GM18498 (cell line): ENCODE data around the gene ARHGAP21.

Source experiments
- ATAC-seq: cut with Tn5 transposase; IDR thresholded peaks from one replicate; pipeline ENCODE4 v1.9.1; 2021; ENCODE audit warnings: mild to moderate bottlenecking, moderate library complexity; ENCODE audit not compliant: unreplicated experiment

Gene ARHGAP21

DNA sequence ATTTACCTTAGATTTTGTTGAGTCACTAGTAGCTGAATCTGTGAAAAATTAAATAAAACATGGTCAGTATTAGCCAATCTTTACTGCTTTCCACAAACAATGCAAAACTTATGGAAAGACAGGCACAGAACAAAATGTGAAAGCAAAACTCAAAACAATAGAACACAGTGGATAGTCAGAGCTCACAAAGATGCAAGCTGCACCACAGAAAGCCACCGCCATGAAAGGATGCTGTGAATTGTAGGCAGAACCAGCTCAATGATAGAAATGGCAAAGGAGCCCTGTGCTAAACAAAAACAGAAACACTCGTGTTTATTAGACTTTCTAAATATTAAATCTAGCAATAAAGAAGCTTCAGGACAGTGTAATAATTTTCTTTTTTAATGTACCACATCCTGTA is 134.4 kb downstream of the ARHGAP21 start:
- ATAC-seq = no peak

DNA sequence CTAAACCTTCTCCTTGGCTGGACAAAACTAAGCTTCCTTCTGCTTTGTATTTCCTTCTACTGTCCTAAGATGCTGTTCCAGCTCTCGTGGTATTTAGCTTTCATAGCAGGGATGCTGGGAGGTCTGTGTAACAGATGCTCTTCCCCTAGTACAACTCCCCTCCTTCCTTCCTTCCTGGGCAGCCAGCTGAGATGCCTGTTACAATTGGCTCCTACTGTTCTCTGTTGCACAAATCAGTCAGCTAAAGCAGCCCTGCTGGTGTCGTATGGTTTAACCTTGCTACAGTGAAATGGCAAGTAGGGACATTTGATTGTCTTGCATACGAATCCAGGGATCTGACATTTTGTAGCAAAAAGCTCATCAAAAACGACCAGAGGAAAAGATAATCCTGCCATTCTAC is 143.8 kb downstream of the ARHGAP21 start:
- ATAC-seq = no peak

DNA sequence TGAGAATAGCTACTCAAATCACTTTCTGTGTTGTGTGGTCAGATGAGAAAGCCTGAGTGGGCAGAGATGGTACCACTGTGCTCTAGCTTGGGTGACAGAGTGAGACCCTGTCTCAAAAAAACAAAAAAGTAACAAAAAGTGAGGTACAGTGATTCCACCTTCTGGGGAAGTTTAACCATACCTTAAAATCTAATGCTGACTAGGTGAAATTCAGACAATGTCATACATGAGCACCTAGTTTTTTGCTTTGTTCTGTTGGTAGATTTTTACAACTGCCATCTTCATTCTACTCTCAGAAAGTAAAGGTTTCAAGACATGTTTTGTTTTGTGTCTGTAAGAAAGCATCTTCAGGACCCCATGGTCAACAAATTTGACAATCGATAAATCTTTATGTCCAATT is 144.2 kb downstream of the ARHGAP21 start:
- no peak for ATAC-seq

DNA sequence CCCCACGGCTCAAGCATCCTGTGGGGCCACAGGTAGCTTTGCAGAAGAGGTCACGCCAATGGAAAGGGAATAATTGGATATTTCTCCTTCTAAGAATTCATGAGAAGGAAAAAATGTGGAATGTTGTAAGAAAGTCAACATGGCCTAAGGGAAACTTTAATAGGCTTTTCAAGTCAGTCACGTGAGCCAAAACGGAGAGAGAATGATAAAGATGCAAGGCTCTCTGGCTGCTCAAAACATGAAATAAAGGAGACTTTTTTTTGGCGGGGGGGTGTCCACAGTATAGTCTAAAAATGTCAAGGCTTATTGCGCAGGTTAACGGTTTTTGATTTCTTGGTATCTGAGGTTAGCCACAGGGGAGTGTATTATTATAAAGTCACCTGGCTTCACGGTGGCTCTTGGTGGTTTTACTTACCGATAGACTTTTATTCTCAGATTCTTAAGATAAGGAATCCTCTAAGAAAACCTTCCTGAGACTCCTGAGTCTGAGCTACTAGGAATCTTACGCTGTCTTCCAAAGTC is 148.1 kb downstream of the ARHGAP21 start:
- ATAC-seq = no peak

DNA sequence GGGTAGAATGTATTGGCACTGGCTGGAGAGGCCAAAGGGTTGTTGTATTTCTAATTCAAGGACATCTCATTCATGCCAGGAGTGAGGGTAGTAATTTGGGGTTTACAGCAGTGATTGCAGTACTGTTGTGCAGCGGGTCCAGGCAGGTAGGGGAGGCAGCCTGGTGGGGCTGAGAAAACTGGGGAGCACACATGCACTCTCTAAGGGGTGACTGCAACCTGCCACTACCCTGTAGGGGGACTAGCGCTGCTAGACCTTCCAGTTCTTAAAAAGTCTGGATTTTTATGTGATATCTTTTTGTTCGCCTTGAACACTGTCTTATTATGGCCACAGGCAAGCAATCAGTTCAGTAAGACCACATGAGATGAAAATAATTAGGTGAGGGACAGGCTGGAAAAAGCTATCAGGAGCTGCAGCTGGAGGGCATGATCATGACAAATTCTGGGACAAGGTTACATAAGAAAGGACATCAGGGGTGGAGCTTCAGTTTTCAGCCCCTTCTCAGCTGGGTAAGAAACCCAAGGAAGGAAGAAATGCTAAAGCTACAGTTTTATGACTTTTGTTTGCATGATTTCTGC is 149.0 kb downstream of the ARHGAP21 start:
- ATAC-seq = no peak

DNA sequence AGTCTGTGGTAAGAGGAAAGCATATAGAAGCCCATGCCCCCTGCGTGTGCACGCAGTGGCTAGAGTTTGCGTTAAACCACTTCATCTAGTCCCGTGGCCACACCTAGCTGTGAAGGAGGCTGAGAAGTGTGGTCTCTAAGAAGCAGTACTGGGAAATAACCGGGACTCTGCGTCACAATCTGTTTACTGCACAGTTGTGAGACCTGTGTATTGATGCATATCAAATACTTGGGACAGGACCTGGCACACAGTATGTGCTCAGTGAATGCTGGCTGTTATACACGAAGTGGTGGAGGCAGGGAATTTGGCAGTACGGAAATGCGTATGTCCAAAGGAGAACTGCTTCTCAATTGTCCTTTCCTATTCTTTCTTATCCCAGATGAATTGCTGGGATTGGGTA is 149.5 kb downstream of the ARHGAP21 start:
- ATAC-seq = no peak

DNA sequence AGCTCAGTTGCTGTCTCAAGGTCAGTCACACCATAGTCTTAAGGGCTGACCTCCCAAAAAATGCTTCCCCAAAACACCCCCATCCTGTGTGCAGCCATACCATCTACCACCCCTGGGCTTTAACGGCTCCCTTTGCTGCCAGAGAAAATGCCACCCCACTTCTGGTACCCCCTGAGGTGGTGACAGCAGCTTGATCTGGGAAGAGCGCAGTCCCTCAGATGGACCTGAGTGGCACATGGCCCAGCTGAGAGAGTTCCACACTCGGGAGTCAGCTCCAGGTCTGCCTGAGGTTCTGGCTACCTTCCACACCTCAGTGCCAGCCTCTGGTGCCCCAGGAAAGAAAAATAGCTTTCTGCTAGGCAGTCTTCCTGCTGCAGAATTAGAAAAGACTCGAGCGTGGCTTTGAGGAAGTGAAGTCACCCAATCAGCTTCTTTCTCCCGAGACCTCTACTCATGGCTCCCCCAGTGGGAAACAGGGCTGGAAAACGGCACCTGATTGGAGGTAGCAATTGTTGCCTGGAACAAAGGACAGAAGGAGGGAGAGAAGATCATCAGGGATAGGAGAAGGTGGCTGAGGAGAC is 151.7 kb downstream of the ARHGAP21 start:
- ATAC-seq = no peak

DNA sequence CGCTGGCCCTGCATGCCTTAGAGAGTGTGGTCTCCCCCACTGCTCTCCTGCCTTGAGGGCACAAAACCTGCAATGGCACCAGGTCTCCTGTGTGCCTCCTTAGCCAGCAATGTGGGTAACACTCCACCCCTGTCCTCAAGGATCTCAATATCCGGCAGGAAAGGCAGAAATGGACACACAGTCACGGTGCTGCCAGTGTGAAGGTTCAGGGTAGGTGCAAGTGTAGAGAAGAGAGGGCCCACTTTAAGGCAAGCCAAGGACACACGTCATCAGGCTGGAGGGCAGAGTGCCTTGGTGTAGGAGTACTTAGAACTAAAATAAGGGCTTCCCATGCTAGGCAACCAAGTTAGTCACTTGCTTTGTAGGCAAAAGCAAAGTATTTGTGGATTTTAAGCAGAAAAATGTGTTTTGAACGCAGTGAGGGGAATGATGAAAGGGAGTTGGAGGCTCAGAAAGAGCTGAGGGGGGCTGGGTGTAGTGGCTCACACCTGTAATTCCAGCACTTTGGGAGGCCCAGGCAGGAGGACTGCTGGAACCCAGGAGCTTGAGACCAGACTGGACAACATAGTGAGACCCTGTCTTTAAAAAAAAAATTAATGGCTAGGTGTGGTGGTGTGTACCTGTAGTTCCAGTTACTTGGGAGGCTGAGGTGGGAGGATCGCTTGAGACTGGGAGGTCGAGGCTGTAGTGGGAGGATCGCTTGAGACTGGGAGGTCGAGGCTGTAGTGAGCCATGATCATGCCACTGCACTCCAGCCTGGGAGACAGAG is 152.8 kb downstream of the ARHGAP21 start:
- ATAC-seq = no peak

DNA sequence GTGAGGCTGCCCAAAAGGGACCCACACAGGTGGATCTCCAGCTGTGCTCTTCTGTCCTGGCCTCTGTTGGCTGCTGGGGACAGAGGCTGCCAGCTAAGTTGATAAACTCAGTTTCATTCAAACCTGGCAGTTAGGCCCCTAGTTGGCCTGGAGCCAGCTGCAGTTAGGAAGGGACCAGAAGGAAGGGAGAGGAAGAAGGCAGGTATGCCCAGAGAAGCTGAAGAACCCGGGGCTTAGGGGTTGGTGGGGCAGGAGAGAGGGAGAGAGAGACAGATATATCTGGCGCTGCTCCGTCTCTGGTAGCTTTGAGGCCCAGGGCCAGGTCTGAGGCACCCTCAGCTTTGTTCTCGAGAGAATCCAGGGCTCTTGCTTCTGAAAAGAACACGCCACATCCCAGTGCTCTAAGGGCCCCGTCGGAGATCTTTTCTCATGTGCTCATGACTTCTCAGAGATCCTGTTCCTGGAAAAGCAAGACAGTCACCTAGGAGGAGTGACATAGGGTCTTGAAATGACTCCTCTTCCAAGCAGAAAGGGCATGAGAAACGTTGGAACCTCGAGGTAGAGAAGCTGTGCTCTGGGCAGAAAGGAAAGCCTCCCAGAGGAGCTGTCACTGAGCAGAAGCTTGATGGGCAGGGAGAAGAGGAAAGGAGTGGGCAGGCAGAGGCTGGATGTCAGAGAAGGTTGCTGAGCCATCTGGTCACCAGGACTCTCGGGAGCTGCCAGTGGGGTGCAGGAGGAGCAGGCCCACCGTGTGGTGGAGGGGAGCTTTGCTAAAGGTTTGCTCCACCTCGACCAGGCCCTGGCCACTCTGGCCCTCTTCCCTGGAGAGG is 153.6 kb downstream of the ARHGAP21 start:
- ATAC-seq = no peak

DNA sequence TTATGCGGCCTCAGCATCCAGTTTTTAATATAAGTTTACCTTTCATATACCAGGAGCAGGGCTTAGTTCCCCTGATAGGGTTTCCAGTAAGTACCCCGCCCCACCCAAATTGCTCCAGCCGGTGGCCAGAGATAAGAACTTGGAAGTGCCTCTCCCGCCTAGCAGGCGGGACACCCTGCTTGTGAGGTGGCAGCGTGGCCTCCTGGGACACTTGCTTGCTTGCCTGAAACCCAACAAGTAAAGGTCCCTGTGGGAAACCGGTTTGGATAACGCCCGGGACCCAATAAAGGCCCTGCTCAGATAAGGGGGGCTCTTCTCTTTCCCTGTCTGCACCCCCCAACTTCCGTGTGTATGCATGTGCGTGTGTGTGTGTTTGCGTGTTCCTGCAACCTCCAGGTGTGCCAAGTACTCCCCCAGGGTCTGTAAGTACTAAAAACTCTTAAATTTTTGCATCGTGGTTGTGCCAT is 154.3 kb downstream of the ARHGAP21 start:
- ATAC-seq = no peak

DNA sequence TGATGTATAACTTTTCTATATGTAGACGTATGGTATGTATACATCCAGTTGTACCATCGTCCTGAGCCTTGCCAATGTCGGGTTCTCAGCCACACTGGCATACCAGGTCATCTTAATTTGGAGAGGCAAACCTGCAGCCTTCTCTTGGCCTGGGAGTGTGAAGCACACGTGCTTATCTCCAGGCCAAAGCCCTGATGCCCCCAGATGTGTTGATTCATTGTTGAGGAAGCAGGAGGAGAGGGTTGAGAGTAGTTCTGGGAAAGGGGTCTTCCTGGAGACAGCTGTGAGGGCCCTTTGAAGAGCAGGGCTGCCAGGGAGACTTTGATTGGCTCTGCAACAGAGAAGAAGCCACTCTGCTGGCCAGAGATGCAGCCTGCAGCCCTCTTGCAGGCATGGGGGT is 155.6 kb downstream of the ARHGAP21 start:
- no peak for ATAC-seq

DNA sequence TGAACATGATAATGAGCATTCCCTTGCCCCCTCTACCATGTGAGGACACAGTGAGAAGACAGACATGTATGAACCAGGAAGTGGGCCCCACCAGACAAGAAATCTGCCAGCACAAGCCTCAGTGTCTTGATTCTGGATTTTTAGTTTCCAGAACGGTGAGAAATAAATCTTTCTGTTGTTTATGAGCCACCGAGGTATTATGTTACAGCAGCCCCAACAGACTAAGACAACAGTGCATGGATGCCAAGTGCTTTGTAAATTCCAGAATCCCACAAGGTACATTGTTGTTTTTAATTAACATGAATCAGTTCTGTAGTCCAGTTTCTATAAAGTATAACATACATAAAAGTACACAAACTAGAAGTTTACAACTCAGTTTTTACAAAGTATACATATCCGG is 162.2 kb downstream of the ARHGAP21 start:
- ATAC-seq = no peak

DNA sequence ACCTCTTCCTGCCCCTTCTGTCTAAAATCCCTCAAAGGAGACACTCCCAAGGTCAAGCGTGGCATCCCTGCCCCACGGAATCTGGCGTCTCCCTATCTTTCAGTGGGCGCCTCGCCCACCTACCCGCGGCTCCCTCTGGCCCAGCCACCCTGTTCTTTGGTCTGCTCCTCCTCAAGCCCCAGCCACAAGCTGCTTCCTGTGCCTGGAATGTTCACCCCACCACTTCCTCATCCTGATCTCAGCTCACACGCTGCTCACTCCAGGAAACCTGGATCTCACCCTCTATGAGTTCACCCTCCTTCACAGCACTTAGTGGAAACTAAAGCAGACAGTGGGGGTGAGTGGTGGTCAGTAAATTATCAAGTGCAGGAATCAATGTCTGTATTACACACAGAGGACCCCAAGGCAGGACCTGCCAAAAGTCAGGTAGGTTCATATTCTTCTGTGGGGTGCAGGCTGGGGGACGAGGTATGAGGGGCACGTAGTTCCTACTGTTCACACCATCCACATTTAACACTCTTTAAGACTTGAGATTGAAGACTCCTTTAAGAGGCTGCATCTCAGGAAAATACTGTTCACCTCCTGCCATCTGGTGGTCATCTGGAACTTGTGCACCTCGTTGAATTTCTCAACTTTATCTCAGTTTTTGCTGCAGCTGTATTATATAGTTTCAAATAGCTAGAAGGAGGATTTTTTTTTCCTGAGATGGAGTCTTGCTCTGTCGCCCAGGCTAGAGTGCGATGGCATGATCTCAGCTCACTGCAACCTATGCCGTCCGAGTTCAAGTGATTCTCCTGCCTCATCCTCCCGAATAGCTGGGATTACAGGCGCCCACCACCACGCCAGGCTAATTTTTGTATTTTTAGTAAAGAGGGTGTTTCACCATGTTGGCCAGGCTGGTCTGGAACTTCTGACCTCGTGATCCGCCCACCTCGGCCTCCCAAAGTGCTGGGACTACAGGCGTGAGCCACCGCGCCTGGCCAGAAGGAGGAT is 166.6 kb downstream of the ARHGAP21 start:
- peak; percentile 82 for ATAC-seq

DNA sequence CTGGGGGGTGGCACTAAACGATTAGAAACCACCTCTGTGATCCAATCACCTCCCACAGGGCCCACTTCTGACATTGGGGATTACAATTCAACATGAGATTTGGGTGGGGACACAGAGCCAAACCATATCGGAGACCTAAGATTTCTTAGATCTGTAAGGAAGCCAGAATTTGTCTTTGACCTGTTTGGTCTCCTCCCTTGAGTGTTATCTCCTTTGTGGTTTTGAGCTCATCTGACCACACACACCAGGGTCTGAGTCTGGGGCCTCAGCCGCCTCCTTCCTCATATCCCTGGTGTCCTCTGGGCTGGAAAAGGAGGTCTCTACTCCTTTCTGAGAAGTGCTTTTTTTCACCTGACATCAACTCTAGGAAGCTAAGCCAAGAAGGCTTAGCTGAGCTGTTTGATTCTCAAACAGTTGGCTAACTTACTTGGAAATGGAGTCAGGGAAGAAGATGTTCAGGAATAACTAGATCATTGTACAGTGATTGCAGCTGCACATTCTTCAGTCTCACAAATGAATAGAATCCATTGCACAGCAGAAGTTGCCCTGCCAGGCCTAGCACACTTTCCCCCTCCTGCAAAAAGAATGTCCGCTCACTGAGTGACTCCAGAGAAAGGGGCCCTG is 167.4 kb downstream of the ARHGAP21 start:
- ATAC-seq = no peak

DNA sequence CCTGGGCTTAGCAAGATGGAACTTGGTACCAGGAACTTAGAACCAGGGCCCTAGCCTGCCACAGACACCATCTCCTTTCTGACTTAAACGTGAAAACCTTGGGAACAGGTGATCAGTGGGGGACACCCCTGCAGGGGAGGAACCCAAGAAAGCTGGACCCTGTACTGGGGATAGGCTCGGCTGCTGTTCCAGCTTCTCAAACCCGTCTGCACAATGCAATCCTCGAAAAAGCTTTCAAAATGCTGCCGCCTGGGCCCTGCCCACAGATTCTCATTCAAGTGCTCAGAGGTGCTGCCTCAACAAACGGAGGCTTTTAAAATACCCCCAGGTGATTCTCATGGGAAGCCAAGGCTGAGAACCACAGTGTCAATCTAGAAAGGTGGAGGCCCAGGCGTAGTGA is 169.7 kb downstream of the ARHGAP21 start:
- ATAC-seq = no peak

DNA sequence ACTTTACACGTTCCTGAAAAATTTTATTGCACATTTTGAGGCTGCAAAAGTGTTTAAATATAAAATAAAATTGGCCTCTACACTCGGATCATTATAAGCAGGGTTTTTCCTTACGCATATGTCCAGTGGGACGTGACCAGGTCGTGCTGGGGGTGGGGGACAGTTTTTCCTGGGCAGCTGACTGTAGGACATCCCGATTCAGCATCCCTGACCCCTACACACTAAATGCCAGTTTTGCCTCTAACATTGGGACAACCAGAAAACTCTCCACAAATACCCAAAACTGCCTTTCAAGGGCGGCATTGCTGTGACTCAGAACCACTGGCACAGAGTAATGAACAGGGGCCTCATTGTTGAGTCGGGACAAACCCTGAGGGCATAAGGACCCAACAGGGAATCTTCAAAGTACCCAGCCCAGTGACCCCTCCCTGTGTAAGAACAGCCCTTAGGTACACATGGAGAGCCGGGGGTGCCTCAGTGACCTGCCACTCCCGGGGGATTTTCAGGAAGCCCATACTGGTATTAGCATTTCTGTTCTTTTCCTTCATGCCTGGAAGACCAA is 170.6 kb downstream of the ARHGAP21 start:
- ATAC-seq = no peak

DNA sequence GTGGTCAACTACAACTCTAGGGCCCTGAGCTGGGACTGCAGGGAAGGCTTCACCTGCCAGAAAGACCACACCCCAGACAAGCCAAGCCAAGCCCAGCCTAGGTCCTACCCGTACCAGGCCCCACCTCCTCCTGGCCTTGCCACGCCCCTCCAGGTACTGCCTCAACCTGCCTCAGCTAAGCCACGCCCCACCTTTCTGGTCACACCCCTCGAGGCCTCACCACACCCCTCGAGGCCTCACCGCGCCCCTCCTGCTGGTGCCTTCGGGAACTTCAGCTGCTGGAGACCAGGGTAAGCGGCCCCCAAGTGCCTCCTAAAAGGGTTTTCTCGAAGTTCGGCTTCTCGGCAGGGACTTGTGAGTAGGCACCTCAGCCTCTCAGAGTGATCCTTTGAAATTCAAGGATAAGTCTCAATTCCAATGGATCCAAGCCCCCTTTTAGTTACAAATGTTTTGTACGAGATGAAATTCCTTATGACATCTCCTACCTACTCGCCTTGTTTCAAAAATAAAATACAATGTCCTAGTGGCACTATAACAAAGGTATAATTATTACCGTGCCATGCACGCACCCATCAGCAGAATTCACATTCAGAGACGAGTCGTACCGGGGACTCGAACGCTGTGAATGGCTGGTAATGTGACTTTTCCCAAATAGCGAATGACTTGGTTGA is 171.2 kb downstream of the ARHGAP21 start:
- ATAC-seq = no peak

DNA sequence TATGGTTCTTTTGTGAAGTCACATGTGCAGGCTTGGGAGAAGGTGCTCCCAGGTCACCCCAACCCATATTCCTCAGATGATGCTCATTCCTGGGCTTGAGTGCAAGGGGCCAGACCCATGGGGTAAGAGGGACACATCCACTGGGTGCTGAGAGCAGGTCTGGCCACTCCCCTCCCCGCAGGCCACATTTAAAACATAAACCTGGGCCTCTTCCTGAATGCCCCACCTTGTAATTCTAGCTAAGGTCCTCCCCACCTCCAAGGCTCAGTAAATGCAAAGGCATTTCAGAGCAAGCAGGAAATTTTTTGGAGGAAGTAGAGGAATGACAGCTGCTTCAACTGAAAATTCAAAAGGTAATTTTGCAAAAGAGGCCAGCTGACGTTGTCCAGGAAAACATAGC is 172.5 kb downstream of the ARHGAP21 start:
- ATAC-seq = no peak

DNA sequence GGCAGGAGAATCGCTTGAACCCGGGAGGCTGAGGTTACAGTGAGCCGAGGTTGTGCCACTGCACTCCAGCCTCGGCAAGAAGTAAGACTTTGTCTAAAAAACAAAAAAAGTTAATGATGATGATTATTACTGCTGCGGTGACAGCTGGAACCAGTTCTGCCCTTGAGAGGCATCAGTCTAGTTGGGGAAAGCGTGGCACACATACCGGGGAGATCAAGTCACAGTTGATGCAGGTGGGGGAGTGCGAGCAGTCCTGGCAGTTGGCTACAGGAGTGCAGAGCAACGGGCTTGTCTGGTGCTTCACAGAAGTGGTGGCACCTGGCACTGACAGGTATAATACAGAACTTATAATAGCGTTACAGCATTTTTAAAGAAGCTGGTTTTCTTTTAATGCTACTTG is 173.0 kb downstream of the ARHGAP21 start:
- ATAC-seq = no peak
